ENCODE results near the gene CRACR2B.

The CRACR2B gene

GRCh38 chr11:792873-793272, 34.8 kb upstream of the CRACR2B start:
- ChIA-PET POLR2A (interaction anchor here (0.7 to 1.2 kb wide), 3 partner anchors 11 to 27 kb away, joined by 3 read pairs; no protein-coding TSS in a partner anchor), CTCF (no interaction called here)
- no peak for TF ChIP-seq L3MBTL2 (conservative IDR thresholded peaks at IDR 0.05)
- no peak for TF ChIP-seq HDGF (IDR thresholded peaks at IDR 0.05; ENCODE audit: borderline replicate concordance)
- TF ChIP-seq BHLHE40 (IDR thresholded peaks at IDR 0.05; ENCODE audit: borderline replicate concordance), result no peak
- TF ChIP-seq SUZ12 (IDR thresholded peaks at IDR 0.05), result no peak
- TF ChIP-seq LEF1 (IDR thresholded peaks at IDR 0.05; ENCODE audit: borderline replicate concordance), result no peak
- TF ChIP-seq ZNF384 (IDR thresholded peaks at IDR 0.05), result no peak
- no peak for TF ChIP-seq PKNOX1 (IDR thresholded peaks at IDR 0.05)
- DNase-seq (ENCODE audit: extremely low spot score), result no peak

- ChIA-PET CTCF (no interaction called here), POLR2A (interaction anchor here (0.7 to 1.2 kb wide), 4 partner anchors 10 to 26 kb away, joined by 3 read pairs; no protein-coding TSS in a partner anchor)
- DNase-seq (ENCODE audit: extremely low spot score), result no peak
- no peak for TF ChIP-seq L3MBTL2 (conservative IDR thresholded peaks at IDR 0.05)
- no peak for TF ChIP-seq NFRKB (IDR thresholded peaks at IDR 0.05)
- no peak for TF ChIP-seq ARNT (IDR thresholded peaks at IDR 0.05)
- TF ChIP-seq SP1 (IDR thresholded peaks at IDR 0.05), result no peak
- no peak for TF ChIP-seq FOXA1 (IDR thresholded peaks at IDR 0.05)
- no peak for TF ChIP-seq ELF4 (IDR thresholded peaks at IDR 0.05)
- no peak for TF ChIP-seq HDGF (IDR thresholded peaks at IDR 0.05; ENCODE audit: borderline replicate concordance)
Measured at GRCh38 chr11:793556-793955, 34.2 kb upstream of the CRACR2B start.

- no peak for DNase-seq (ENCODE audit: extremely low spot score)
- CTCF ChIA-PET, result no interaction called here
- no peak for TF ChIP-seq ELF4 (IDR thresholded peaks at IDR 0.05)
- no peak for TF ChIP-seq FOXA1 (IDR thresholded peaks at IDR 0.05)
- TF ChIP-seq SUZ12 (IDR thresholded peaks at IDR 0.05), result no peak
- no peak for TF ChIP-seq PKNOX1 (IDR thresholded peaks at IDR 0.05)
- no peak for TF ChIP-seq TARDBP (IDR thresholded peaks at IDR 0.05)
- TF ChIP-seq CTBP1 (IDR thresholded peaks at IDR 0.05; ENCODE audit: borderline replicate concordance), result no peak
- TF ChIP-seq NFRKB (IDR thresholded peaks at IDR 0.05), result no peak
- TF ChIP-seq SP1 (IDR thresholded peaks at IDR 0.05), result no peak
- TF ChIP-seq LEF1 (IDR thresholded peaks at IDR 0.05; ENCODE audit: borderline replicate concordance), result no peak
- TF ChIP-seq FOXM1 (IDR thresholded peaks at IDR 0.05; ENCODE audit: borderline replicate concordance), result no peak
- no peak for TF ChIP-seq BHLHE40 (IDR thresholded peaks at IDR 0.05; ENCODE audit: borderline replicate concordance)
- TF ChIP-seq FOXK2 (IDR thresholded peaks at IDR 0.05), result no peak
- no peak for TF ChIP-seq HDGF (IDR thresholded peaks at IDR 0.05; ENCODE audit: borderline replicate concordance)
- TF ChIP-seq L3MBTL2 (conservative IDR thresholded peaks at IDR 0.05), result no peak
- TF ChIP-seq ARNT (IDR thresholded peaks at IDR 0.05), result no peak
- no peak for TF ChIP-seq ZNF384 (IDR thresholded peaks at IDR 0.05)
- POLR2A ChIA-PET, result interaction anchor here (0.8 to 1.2 kb wide), 3 partner anchors 10 to 16 kb away, joined by 3 read pairs; no protein-coding TSS in a partner anchor
Measured at GRCh38 chr11:794013-794765, 33.5 kb upstream of the CRACR2B start.

- no peak for DNase-seq (ENCODE audit: extremely low spot score)
- TF ChIP-seq BHLHE40 (IDR thresholded peaks at IDR 0.05; ENCODE audit: borderline replicate concordance) (no peak), TARDBP (IDR thresholded peaks at IDR 0.05) (no peak), ZNF384 (IDR thresholded peaks at IDR 0.05) (no peak), FOXA1 (IDR thresholded peaks at IDR 0.05) (no peak), NFRKB (IDR thresholded peaks at IDR 0.05) (no peak), ELF4 (IDR thresholded peaks at IDR 0.05) (no peak), SUZ12 (IDR thresholded peaks at IDR 0.05) (no peak), ARNT (IDR thresholded peaks at IDR 0.05) (no peak), PKNOX1 (IDR thresholded peaks at IDR 0.05) (no peak), FOXK2 (IDR thresholded peaks at IDR 0.05) (no peak), FOXM1 (IDR thresholded peaks at IDR 0.05; ENCODE audit: borderline replicate concordance) (no peak), L3MBTL2 (conservative IDR thresholded peaks at IDR 0.05) (no peak)
- ChIA-PET CTCF (interaction anchor here (0.7 kb wide), 1 partner anchor 12 kb away, joined by 4 read pairs; no protein-coding TSS in a partner anchor), POLR2A (interaction anchor here (1.8 to 2.4 kb wide), 3 partner anchors 10 to 16 kb away, joined by 8 to 12 read pairs (median 10); partner anchors contain the start of genes PIDD1 and RPLP2)
Measured at GRCh38 chr11:794766-795633, 32.7 kb upstream of the CRACR2B start.

GRCh38 chr11:795634-796564, 31.8 kb upstream of the CRACR2B start:
- POLR2A ChIA-PET, result interaction anchor here (1.7 to 2.4 kb wide), 6 partner anchors 9 to 23 kb away, joined by 5 to 20 read pairs (median 11); partner anchors contain the start of genes GATD1, PIDD1, PNPLA2 and RPLP2
- no peak for TF ChIP-seq FOXK2 (IDR thresholded peaks at IDR 0.05)
- TF ChIP-seq SP1 (IDR thresholded peaks at IDR 0.05), result no peak
- no peak for TF ChIP-seq HDGF (IDR thresholded peaks at IDR 0.05; ENCODE audit: borderline replicate concordance)
- TF ChIP-seq CTBP1 (IDR thresholded peaks at IDR 0.05; ENCODE audit: borderline replicate concordance), result no peak
- no peak for TF ChIP-seq ELF4 (IDR thresholded peaks at IDR 0.05)
- no peak for TF ChIP-seq NFRKB (IDR thresholded peaks at IDR 0.05)
- TF ChIP-seq ARNT (IDR thresholded peaks at IDR 0.05), result no peak
- no peak for TF ChIP-seq L3MBTL2 (conservative IDR thresholded peaks at IDR 0.05)
- no peak for TF ChIP-seq SUZ12 (IDR thresholded peaks at IDR 0.05)
- TF ChIP-seq LEF1 (IDR thresholded peaks at IDR 0.05; ENCODE audit: borderline replicate concordance), result no peak
- no peak for TF ChIP-seq BHLHE40 (IDR thresholded peaks at IDR 0.05; ENCODE audit: borderline replicate concordance)
- CTCF ChIA-PET, result interaction anchor here (0.6 to 0.7 kb wide), 2 partner anchors 13 to 41 kb away, joined by 3 to 4 read pairs; no protein-coding TSS in a partner anchor

More at GRCh38 chr11:795634-796564, 31.8 kb upstream of the CRACR2B start:
- no peak for DNase-seq (ENCODE audit: extremely low spot score)

Data from HEK293T (cell line).